ENCODE measurements around the gene TMEM43.

The TMEM43 gene

GRCh38 chr3:14138878-14139655, 14.2 kb downstream of the TMEM43 start:
- no peak for DNase-seq

- DNase-seq, result no peak
Observed at GRCh38 chr3:14139771-14140170, 14.9 kb downstream of the TMEM43 start.

- no peak for DNase-seq
Observed at GRCh38 chr3:14140668-14141067, 15.8 kb downstream of the TMEM43 start.

GRCh38 chr3:14141144-14141543, 16.3 kb downstream of the TMEM43 start:
- no peak for DNase-seq

GRCh38 chr3:14141602-14142341, 16.9 kb downstream of the TMEM43 start:
- DNase-seq, result no peak

- no peak for DNase-seq
Observed at GRCh38 chr3:14142567-14143270, 17.9 kb downstream of the TMEM43 start.

GRCh38 chr3:14143271-14144225, 18.7 kb downstream of the TMEM43 start:
- no peak for DNase-seq

GRCh38 chr3:14144423-14145075, 19.7 kb downstream of the TMEM43 start:
- DNase-seq, result no peak

- no peak for DNase-seq
Observed at GRCh38 chr3:14145236-14145635, 20.4 kb downstream of the TMEM43 start.

- DNase-seq, result no peak
Observed at GRCh38 chr3:14145670-14146380, 21.0 kb downstream of the TMEM43 start.

- DNase-seq, result no peak
Observed at GRCh38 chr3:14146381-14147065, 21.7 kb downstream of the TMEM43 start.

- DNase-seq, result no peak
Observed at GRCh38 chr3:14147066-14147435, 22.2 kb downstream of the TMEM43 start.

GRCh38 chr3:14147617-14148016, 22.8 kb downstream of the TMEM43 start:
- DNase-seq, result no peak

GRCh38 chr3:14148041-14148985, 23.5 kb downstream of the TMEM43 start:
- no peak for DNase-seq

GRCh38 chr3:14150078-14150477, 25.2 kb downstream of the TMEM43 start:
- no peak for DNase-seq

GRCh38 chr3:14150491-14151230, 25.8 kb downstream of the TMEM43 start:
- DNase-seq, result no peak

- DNase-seq, result no peak
Observed at GRCh38 chr3:14151471-14152083, 26.7 kb downstream of the TMEM43 start.

GRCh38 chr3:14152233-14152962, 27.5 kb downstream of the TMEM43 start:
- DNase-seq, result no peak
